NT2/D1 (cell line): ENCODE results near the gene GPC6.

Experiments used
- SUZ12 ChIP-seq: IDR thresholded peaks from 2 replicates; pipeline ENCODE4 v1.6.1; 2011; ENCODE audit not compliant: insufficient read length, insufficient read depth; ENCODE audit errors: extremely low read depth
- YY1 ChIP-seq: IDR thresholded peaks from 2 replicates; pipeline ENCODE4 v1.6.1; 2011; ENCODE audit not compliant: insufficient read length, insufficient read depth
- ZNF274 ChIP-seq: IDR thresholded peaks from 2 replicates; pipeline ENCODE4 v1.6.1; 2011; ENCODE audit warnings: mild to moderate bottlenecking, low read depth, low read length

DNA sequence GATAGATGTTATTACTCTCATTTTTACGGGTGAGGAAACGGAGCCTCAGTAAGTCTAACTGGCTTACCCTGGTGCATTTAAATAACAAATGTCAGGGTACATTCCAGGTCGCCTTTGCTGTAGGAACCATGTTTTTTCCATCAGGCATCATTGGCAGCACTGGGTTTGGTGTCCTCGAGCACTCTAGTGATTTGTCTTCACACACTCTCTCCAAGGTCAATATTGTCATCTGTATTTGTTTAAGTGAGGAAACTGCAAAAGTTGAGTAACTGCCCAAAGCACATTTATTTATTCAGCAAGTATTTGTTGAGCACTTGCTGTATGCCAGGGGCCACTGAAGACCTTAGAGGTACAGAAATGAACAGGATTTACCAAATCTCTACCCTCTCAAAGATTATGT is 1174.3 kb downstream of the GPC6 start:
- TF ChIP-seq SUZ12 (no peak), YY1 (no peak), ZNF274 (no peak)
